ENCODE results near the gene BRAF.

BRAF gene

DNA sequence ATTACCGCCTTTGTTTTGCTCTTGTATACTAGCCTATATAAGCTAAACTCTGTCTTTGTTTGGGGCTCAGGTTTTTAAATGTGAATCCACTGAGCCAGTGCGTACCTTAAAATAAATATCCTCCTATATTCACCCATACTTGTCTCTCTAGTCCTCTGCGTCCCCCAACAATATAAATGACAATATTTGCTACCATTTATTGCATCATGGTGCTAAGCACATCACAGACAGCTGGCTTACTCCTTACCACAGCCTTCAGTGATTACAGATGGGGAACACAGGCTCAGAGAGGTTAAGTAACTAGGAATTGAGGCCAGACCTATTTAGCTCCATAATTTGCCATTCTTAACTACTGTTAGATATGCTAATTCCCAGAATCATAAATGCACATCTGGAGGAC, 255.4 kb downstream of the BRAF start:
- TF ChIP-seq, protein P1, sequence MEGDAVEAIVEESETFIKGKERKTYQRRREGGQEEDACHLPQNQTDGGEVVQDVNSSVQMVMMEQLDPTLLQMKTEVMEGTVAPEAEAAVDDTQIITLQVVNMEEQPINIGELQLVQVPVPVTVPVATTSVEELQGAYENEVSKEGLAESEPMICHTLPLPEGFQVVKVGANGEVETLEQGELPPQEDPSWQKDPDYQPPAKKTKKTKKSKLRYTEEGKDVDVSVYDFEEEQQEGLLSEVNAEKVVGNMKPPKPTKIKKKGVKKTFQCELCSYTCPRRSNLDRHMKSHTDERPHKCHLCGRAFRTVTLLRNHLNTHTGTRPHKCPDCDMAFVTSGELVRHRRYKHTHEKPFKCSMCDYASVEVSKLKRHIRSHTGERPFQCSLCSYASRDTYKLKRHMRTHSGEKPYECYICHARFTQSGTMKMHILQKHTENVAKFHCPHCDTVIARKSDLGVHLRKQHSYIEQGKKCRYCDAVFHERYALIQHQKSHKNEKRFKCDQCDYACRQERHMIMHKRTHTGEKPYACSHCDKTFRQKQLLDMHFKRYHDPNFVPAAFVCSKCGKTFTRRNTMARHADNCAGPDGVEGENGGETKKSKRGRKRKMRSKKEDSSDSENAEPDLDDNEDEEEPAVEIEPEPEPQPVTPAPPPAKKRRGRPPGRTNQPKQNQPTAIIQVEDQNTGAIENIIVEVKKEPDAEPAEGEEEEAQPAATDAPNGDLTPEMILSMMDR (IDR thresholded peaks at IDR 0.05; ENCODE audit: low read depth, low read length, missing control alignments) = no peak
- no peak overlapping the region for H3K4me3 ChIP-seq (ENCODE audit: low read depth, low read length)
- in situ Hi-C loops (cut with HindIII; ENCODE audit: low sequenced_read_pairs) = no loop called here
- no peak for DNase-seq (ENCODE audit: low read depth)
